IPS-18c (cell line): Measurements from ENCODE around the gene CLIC3.

Experiments used
- H3K4me3 ChIP-seq: 2 replicates; pipeline ENCODE4 v1.7.0; 2013; ENCODE audit warnings: low read depth, mild to moderate bottlenecking, low read length, moderate library complexity; ENCODE audit not compliant: insufficient read depth
- H3K9me3 ChIP-seq: one replicate; pipeline ENCODE4 v1.6.1; 2013; ENCODE audit warnings: mild to moderate bottlenecking, low read length, moderate library complexity; ENCODE audit not compliant: control insufficient read depth, insufficient read depth

The CLIC3 gene

DNA sequence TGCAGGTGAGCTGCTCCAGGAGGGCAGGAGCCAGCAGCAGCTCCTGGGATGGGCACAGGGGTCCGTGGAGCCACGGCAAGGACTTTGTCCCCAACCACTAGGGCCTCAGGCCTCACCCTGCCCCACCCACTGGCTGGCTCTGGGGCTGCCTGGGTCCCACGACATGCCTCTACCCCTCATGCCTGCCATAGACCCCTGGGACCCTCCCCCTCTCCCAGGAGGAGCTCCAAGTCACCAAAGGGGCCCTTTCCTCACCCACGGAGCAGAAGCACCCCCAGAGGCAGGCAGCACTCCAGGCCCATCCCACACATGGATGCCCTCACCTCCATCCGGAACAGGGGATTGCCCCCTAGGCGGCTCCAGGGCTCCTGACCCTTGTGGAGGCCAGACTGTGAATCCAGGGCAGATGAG, 25.2 kb upstream of the CLIC3 start:
- Histone ChIP-seq H3K9me3 (no peaks in the 10 kb centered on the region), H3K4me3 (no peak overlapping the region)

DNA sequence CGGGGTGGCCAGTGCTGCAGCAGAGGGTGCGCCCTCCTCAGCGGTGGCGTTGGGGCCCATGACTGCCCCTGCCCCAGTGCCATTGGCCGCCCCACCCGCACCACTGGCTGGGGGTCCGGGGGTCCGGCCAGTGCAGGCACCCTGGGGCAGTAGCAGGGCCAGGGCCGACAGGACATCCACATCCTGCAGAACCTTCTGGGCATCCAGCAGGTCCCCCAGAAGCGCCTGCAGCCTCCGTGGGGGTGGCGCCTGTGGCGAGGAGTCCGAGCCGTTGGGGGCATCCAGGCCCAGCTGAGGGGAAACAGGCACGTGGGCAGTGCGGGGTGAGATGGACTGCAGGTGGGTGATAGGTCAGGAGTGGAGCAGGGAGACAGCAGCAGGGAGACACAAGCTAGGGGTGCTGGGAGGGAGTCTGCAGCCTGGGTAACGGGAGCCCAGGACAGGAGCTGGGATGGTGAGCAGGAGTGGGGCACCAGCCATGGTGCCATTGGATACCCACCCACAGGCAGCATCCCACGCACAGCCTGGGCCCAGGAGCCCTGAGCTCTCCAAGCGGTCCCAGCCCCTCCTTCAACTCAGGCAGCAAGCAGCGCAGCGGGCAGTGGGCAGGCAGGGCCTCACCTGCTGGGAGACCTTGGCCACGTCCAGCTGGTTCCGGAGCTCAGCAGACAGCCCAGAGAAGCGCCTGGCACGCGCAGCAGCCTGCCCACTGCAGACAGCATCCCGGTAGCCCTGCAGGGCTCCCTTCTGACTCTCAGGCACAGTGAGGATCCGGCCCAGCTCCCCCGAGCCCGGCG, 24.6 kb upstream of the CLIC3 start:
- Histone ChIP-seq H3K4me3 (no peak overlapping the region), H3K9me3 (no peaks in the 10 kb centered on the region)

DNA sequence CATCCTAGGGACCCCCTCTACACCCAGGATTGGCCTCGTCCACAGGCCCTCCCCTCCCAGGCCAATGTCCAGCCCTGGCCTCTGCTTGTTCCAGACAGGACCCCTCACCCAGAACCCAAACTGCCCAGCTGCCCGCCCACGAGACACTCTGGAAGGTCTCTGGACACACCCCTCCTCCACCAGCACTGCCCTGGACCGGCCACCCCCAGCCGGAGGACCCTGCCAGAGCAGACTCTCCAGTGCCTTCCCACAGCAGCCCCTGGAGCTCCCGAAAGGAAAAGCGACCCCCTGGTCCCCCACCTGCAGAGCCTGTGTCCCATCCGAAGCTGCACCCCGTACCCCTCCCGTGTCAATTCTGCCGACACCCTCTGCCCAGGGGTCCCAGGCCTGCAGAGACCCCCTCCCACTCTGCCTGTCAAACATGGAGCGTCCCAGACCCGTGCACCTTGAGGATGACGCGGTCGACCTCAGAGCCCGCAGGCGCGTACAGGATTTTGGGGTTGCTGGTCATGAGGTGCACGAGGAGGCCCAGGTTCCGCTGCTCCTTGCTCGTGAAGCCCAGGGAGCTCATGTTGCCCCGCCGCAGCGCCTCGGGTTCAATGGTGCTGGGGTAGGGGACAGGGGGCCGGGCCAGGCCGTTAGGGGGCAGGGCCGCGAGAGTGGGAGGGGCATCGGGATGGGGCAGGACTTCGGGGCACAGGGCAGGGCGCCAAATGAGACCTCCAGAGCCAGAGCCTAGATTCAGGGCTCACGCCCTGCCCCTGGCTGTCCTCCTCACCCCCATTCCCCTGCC, 23.7 kb upstream of the CLIC3 start:
- H3K4me3 ChIP-seq = no peak overlapping the region

DNA sequence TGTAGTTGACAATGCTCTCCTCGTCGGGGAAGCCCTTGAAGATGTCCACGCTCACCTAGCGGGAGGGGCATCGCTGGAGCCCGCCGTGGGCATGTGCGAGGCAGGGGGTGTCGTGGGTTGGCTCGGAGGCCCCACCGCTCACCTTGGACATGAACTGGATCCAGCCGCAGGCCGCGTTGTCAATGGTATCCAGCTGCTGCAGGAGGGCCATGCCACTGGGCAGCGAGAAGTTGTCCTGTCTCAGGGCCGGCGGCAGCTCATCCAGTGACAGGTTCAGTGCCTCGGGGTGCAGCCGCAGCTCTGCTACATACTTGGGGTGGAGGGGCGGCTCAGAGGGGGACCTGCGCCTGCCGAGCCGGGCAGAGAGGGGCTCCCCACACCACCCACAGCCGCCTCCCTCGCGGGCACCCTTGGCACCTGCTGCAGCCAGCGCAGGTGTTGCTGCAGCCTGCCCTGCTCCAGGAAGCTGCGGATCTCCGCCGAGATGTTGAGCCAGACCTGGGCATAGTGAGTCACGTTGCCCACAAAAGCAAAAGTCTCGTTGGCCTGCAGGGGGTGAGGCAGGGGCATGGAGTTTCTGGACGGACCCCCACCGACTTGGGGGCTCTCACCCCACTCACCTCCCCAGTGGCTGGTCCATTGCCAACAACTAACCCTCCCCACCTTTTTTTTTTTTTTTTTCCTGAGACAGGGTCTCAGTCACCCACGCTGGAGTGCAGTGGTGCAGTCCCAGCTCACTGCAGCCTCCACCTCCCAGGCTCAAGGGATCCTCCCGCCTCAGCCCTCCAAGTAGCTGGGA, 22.6 kb upstream of the CLIC3 start:
- Histone ChIP-seq H3K4me3 (no peak overlapping the region), H3K9me3 (no peaks in the 10 kb centered on the region)

More for the DNA sequence above, 23.7 kb upstream of the CLIC3 start:
- H3K9me3 ChIP-seq = no peaks in the 10 kb centered on the region

DNA sequence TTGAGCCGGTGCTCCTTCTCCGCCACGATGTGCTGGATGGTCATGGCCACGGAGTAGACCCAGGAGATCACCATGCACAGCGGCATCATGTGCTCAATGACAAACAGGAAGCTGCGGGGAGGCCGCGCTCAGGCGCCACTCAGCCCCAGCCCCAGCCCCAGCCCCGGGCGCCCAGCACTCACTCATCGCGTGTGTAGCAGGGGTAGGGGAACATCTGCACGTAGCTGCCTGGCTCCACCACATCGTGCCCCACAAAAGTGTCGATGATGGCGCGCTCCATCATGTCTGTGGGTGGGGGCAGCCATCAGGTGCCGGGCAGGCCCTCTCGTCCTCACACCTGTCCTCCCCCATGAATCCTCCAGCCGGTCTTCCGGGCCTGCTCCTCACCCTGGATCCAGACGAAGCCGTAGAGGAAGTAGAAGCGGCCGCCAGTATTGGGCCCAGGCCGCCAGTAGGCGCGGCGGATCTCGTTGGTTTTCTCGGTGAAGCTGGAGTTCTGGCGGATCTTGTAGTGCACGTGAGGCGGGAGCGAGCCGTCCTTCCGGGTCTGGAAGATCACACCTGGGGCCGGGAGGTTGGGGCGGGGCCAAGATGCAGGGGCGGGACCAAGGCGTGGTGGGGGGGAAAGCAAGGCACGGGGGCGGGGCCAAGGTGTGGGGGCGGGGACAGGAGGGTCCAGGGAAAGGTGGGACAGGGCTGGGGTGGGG, 21.6 kb upstream of the CLIC3 start:
- H3K4me3 ChIP-seq = no peak overlapping the region
- no peaks in the 10 kb centered on the region for H3K9me3 ChIP-seq

DNA sequence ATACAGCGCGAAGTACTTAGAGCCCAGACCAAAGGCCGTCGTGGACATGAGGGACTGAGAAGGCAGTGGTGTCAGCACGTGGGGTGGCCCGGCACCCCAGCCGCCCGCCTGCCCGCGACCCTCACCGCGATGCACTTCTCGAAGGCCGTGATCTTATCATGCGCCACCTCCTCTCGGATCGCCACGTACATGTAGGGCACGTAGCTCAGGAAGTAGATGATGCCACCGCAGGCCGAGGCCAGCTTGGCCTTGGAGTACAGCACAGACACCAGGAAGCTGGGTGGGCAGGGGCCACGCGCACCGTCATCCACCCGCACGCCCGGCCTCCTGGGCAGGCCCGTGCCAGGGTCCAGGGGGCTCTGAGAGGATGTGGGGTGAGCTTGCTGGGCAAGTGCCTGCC, 20.7 kb upstream of the CLIC3 start:
- no peaks in the 10 kb centered on the region for H3K9me3 ChIP-seq

DNA sequence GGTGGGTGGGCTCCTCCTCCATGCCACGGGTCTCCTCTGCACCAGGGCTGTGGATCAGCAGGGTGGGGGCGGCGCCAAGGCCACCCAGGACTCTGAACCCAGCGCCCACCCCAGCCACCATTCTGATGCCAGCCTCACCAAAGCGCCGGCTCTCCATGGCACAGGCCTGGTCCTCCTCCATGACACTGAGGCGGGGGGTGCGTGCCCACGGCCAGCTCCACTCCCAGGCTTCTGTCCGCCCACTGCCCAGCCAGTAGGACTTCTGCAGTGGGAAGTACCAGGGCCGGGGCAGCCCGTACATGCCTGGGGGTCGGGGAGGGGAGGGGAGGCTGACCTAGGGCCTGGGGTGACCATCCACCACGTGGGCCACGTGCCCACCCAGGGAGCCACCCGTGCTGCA, 20.1 kb upstream of the CLIC3 start:
- no peaks in the 10 kb centered on the region for H3K9me3 ChIP-seq
- no peak overlapping the region for H3K4me3 ChIP-seq

More for the DNA sequence above, 20.7 kb upstream of the CLIC3 start:
- H3K4me3 ChIP-seq = no peak overlapping the region

DNA sequence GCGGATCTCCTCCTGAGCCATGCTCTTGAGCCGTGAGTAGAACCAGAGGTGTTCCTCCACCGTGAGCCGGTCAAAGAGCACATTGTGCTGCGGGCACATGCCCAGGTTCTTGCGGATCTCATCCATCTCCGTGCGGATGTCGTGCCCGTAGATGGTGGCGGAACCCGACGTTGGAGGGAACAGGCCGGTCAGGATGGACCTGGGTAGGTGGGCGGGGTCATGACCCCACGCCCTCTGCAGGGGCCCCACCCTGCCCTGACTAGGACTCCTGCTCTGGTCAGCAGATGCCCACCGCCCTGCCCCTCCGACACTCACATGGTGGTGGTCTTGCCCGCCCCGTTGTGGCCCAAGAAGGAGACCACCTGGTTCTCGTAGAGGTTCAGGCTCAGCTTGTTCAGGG, 19.6 kb upstream of the CLIC3 start:
- H3K9me3 ChIP-seq = no peaks in the 10 kb centered on the region

DNA sequence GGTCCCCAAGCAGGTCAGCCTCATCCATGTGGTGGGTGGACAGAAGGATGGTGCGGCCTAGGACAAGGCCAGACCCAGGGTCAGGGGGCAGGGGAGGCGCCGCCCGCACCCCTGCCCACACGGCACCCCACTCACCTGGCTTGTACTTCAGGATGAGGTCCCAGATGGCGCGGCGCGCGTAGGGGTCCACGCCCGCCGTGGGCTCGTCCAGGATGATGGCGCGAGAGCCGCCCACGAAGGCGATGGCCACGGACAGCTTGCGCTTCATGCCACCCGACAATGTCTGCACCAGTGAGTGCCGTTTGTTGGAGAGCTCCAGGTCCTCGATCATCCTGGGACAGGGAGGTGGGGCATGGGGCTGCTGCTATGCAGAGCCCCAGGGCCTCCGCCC, 19.2 kb upstream of the CLIC3 start:
- H3K9me3 ChIP-seq = no peaks in the 10 kb centered on the region
- no peak overlapping the region for H3K4me3 ChIP-seq

More for the DNA sequence above, 19.6 kb upstream of the CLIC3 start:
- no peak overlapping the region for H3K4me3 ChIP-seq

DNA sequence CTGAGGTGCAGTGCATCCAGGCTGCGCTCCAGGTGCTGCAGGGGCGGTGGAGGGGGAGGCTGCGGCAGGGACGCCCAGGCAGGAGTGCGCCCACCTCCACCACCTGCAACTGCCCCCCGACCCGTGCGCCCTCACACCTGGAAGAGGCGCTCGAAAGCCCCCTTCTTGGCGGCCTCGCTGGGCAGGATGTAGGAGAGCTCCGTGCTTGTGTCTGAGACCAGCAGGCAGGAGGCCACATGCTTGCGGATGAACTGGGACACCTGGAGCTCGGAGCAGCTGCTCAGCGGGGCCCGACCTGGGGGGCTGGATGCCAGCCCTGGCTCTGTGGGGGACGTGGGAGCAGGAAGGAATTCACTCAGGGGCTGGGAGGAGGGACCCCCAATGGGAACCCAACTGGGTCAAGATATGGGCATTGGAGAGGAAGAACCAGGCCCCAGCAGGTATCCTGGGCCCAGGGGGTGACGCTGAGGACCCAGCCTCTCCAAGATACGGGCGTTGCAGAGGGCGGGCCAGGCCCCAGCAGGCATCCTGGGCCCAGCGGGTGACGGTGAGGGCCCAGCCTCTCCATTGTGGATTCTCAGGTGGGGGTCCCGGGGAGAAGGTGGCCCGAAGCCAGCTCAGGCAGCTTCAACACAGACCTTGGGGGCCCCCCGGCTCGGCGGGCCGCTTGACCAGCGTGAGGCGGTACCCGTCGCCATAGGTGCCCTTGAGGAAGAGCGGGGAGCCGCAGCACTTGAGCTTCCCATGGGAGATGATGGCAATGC, 18.6 kb upstream of the CLIC3 start:
- Histone ChIP-seq H3K9me3 (no peaks in the 10 kb centered on the region), H3K4me3 (no peak overlapping the region)

DNA sequence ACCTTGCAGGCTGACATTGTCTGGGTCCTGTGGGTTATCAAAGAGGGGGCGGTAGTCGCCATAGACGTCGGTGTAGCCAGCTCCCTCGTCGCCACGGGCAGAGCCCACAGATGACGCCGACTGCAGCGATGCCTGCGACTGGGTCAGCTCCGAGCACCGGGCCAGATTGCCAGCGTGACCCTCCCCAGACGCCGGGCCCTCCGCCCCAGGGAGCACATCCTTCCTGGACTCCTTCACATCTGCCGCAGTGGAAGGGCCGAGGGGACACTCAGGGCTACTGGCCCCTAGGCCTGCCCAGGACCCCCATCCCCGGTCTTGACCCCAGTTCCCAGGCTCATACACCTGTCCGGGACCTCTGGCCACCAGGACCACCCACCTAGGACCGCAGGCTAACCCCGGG, 17.8 kb upstream of the CLIC3 start:
- peaks cover 2% of the 10 kb centered on the region for H3K9me3 ChIP-seq
- H3K4me3 ChIP-seq = no peak overlapping the region

DNA sequence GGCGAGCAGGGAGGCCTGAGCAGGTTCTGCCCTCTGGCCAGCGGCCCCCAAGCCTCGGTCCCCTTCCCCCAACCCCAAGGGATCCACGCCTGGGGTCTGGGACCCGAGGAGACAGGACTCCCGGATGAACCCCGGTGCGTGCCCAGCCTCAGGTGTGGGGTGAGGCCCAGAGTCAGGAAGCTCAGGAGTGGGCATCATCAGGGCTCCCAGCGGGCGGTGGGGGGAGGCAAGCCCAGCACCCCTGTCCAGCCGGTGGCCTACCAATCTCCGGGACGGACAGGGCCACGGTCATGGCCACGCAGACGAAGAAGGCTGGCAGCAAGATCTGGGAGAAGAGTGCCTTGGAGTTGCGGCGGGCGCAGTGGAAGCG, 17.2 kb upstream of the CLIC3 start:
- H3K4me3 ChIP-seq = no peak overlapping the region
- H3K9me3 ChIP-seq = peaks cover 2% of the 10 kb centered on the region

DNA sequence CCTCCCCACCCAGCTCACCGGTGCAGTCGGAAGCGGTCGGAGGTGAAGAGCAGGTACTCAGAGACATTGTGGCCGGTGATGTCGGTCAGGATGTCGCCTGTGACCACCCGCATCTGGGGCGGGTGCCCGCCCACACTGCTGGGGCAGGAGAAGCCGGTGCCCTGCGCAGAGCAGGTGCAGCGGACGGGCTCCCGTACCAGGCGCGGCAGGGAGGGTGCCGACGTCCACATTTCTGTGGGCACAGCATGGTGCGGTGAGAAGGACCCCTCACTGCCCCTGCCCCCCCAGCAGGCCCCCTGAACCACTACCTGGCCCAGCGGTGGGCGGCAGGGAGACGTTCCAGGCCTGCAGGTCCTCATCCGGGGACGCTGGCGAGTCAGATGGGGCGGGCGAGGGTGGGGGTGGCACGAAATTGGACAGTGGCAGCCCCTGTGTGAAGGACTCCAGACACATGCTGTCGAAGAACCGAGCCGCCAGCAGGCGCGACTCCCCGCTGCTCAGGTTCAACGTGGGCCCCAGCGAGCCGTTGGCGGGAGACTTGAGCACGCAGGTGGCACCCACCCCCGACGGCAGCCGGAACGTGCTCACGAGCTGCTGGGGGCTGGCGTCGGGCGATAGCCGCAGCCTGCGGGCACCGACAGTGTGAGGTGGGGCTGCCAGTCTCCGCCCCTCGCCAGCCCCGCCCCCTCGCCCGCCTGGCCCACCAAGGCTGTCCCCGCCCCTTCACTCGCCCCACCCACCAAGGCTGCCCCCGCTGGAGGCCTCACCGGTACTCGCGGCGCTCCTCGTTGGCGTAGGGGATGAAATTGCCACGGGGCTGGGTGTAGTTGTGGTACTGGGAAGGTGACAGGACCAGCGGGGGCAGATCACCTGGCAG, 16.6 kb upstream of the CLIC3 start:
- no peak overlapping the region for H3K4me3 ChIP-seq
- peaks cover 2% of the 10 kb centered on the region for H3K9me3 ChIP-seq

DNA sequence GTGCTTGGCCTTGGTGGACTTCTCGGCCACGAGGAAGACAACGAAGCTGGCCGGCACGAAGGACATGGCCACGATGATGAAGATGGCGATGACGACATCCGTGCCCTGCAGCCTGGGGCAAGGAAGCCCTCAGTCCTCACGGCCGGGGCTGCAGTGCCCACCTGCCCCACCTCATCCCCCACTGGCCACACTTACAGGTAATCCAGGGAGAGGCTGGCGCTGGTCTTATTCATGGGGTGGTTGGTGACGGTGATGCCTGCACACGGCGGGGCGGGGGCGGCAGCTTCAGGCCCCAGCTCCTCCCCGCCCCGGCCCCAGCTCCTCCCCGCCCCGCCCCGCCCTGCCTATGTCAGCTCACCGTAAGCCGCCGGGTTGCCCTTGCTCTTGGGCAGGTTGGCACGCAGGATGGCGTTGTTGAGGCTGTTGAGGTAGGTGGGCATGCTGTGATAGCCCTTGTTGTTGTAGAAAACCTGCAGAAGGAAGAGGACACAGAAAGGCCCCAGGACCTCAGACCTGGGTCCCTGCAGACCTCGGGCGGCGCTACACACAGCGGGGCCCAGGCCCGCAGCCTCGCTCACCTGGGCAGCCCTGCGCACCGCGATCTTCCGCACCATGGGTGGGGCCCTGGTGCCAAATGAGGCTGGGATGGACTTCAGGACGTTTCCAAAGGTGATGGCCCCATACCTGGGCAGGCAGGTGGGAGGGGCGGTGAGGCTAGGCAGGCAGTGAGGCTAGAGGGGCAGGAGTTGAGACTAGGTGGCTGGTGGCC, 15.7 kb upstream of the CLIC3 start:
- no peak overlapping the region for H3K4me3 ChIP-seq
- peaks cover 2% of the 10 kb centered on the region for H3K9me3 ChIP-seq

DNA sequence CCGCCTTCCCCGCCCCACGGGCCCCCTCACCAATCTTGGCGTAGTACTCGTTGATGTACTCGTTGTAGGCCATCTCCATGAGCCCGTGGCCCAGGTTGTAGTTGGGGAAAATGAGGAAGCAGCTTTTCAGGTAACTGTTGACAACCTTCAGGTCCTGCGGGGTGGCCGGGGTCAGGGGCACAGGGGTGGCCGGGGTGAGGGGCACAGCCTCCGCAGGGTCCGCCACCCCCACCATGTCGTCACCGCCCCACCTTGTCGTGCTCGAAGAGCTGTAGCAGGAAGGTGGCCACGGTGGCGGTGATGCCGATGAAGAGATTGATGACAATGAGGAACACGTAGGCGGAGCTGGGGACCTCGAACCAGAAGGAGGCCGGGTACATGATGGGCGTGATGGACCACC, 14.8 kb upstream of the CLIC3 start:
- H3K4me3 ChIP-seq = no peak overlapping the region
- peaks cover 2% of the 10 kb centered on the region for H3K9me3 ChIP-seq
